DND-41 (cell line): ENCODE results near the gene XPR1.
"Not testable (repeated sequence)": the region's sequence is repeated elsewhere in the genome, so short reads cannot be mapped to it uniquely, and the experiment has no call there.

Source experiments
- ATAC-seq: fragments of 200-7000 bp; cut with Tn5 transposase; 3 replicates; pipeline ENCODE4 v1.9.1; 2021; ENCODE audit warnings: low read depth; ENCODE audit not compliant: insufficient read depth
- DNase-seq: peaks from one replicate; pipeline ENCODE4 v3.0.0-alpha.2; 2020
- H2AFZ ChIP-seq: 2 replicates; pipeline ENCODE4 v1.6.0; 2012; ENCODE audit warnings: low read depth, low read length
- H3K27ac ChIP-seq: 2 replicates; pipeline ENCODE4 v1.5.1; 2012; ENCODE audit warnings: low read length, inconsistent platforms
- H3K27me3 ChIP-seq: fragments of 200-600 bp; sonication (generic); 2 replicates; pipeline ENCODE4 v1.6.0; 2012; ENCODE audit warnings: low read length, mild to moderate bottlenecking, inconsistent platforms; ENCODE audit not compliant: insufficient read depth, poor library complexity
- H3K36me3 ChIP-seq: 2 replicates; pipeline ENCODE4 v1.5.1; 2012; ENCODE audit warnings: low read length, inconsistent platforms; ENCODE audit not compliant: insufficient read depth
- H3K4me1 ChIP-seq: 2 replicates; pipeline ENCODE4 v1.5.1; 2012; ENCODE audit warnings: mild to moderate bottlenecking, low read length; ENCODE audit not compliant: insufficient read depth
- H3K4me2 ChIP-seq: 2 replicates; pipeline ENCODE4 v1.6.0; 2012; ENCODE audit warnings: mild to moderate bottlenecking, moderate library complexity, low read length, inconsistent platforms; ENCODE audit not compliant: insufficient read depth
- H3K4me3 ChIP-seq, 2 experiments: fragments of 200-600 bp in 1 of 2; shearing (Covaris generic) in 1 of 2; 2 replicates each; pipeline ENCODE4 v1.5.1; 2012 to 2016; ENCODE audit warnings: inconsistent platforms in 2 of 2, low read length in 2 of 2, mild to moderate bottlenecking in 2 of 2, low read depth in 1 of 2, moderate library complexity in 1 of 2
- H3K79me2 ChIP-seq: 2 replicates; pipeline ENCODE4 v1.6.0; 2012; ENCODE audit warnings: low read length, inconsistent platforms; ENCODE audit not compliant: insufficient read depth
- H3K9ac ChIP-seq: 2 replicates; pipeline ENCODE4 v1.6.0; 2012; ENCODE audit warnings: low read depth, mild to moderate bottlenecking, inconsistent platforms, low read length, moderate library complexity
- H3K9me3 ChIP-seq: 2 replicates; pipeline ENCODE4 v1.5.1; 2012; ENCODE audit warnings: low read length, moderate library complexity, mild to moderate bottlenecking, inconsistent platforms; ENCODE audit not compliant: insufficient read depth, severe bottlenecking
- H4K20me1 ChIP-seq: 2 replicates; pipeline ENCODE4 v1.6.0; 2012; ENCODE audit warnings: low read length; ENCODE audit not compliant: insufficient read depth
- EZH2 ChIP-seq: IDR thresholded peaks from 3 replicates; pipeline ENCODE4 v1.6.1; 2012; ENCODE audit warnings: borderline replicate concordance, low read depth, mild to moderate bottlenecking, moderate library complexity, low read length, inconsistent platforms; ENCODE audit not compliant: severe bottlenecking
- TF ChIP-seq, protein P1 (sequence below): IDR thresholded peaks from 2 replicates; pipeline ENCODE4 v1.5.1; 2012; ENCODE audit warnings: borderline replicate concordance, low read length, moderate library complexity, mild to moderate bottlenecking; ENCODE audit not compliant: poor library complexity, severe bottlenecking; ENCODE audit errors: extremely low read depth

XPR1 gene

DNA sequence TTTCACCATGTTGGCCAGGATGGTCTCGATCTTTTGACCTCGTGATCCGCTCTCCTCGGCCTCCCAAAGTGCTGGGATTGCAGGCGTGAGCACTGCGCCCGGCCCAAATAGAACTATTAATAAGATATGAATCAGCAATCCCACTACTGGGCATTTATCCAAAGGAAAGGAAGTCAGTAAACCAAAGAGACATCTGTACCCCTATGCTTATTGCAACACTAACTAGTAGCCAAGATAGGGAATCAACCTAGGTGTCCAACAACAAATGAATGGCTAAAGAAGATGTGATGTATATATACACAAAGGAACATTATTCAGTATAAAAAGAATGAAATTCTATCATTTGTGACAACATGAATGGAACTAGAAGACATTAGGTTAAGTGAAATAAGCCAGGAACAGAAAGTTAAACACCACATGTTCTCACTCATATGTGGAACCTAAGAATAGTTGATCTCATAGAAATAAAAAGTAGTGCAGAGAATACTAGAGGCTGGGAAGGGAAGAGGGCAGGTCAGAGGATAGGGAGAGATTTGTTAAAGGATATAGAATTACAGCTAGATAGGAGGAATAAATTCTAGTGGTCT is 48.8 kb downstream of the XPR1 start:
- Histone ChIP-seq H2AFZ (no peak overlapping the region), H3K36me3 (peaks cover 2% of the 10 kb centered on the region; the same call in 1 of the 2 replicates), H3K27ac (no peak overlapping the region), H3K79me2 (peaks cover 6% of the 10 kb centered on the region; the same call in 1 of the 2 replicates), H3K27me3 (no peaks in the 10 kb centered on the region), H3K9me3 (no peaks in the 10 kb centered on the region), H4K20me1 (no peaks in the 10 kb centered on the region), H3K4me2 (no peak overlapping the region), H3K9ac (no peak overlapping the region), H3K4me3 (no peak overlapping the region), H3K4me1 (no peaks in the 10 kb centered on the region)
- ATAC-seq, result no peak
- TF ChIP-seq, protein P1, sequence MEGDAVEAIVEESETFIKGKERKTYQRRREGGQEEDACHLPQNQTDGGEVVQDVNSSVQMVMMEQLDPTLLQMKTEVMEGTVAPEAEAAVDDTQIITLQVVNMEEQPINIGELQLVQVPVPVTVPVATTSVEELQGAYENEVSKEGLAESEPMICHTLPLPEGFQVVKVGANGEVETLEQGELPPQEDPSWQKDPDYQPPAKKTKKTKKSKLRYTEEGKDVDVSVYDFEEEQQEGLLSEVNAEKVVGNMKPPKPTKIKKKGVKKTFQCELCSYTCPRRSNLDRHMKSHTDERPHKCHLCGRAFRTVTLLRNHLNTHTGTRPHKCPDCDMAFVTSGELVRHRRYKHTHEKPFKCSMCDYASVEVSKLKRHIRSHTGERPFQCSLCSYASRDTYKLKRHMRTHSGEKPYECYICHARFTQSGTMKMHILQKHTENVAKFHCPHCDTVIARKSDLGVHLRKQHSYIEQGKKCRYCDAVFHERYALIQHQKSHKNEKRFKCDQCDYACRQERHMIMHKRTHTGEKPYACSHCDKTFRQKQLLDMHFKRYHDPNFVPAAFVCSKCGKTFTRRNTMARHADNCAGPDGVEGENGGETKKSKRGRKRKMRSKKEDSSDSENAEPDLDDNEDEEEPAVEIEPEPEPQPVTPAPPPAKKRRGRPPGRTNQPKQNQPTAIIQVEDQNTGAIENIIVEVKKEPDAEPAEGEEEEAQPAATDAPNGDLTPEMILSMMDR, result no peak
- no peak for TF ChIP-seq EZH2
- no peak for DNase-seq

DNA sequence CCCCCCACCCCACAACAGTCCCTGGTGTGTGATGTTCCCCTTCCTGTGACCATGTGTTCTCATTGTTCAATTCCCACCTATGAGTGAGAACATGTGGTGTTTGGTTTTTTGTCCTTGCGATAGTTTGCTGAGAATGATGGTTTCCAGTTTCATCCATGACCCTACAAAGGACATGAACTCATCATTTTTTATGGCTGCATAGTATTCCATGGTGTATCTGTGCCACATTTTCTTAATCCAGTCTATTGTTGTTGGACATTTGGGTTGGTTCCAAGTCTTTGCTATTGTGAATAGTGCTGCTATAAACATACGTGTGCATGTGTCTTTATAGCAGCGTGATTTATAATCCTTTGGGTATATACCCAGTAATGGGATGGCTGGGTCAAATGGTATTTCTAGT is 51.3 kb downstream of the XPR1 start:
- ATAC-seq, DNase-seq, H3K27ac ChIP-seq, H3K4me2 ChIP-seq, H4K20me1 ChIP-seq, H2AFZ ChIP-seq, H3K36me3 ChIP-seq, H3K4me1 ChIP-seq, H3K79me2 ChIP-seq, H3K9ac ChIP-seq, H3K9me3 ChIP-seq, H3K27me3 ChIP-seq, H3K4me3 ChIP-seq: not testable (repeated sequence)

DNA sequence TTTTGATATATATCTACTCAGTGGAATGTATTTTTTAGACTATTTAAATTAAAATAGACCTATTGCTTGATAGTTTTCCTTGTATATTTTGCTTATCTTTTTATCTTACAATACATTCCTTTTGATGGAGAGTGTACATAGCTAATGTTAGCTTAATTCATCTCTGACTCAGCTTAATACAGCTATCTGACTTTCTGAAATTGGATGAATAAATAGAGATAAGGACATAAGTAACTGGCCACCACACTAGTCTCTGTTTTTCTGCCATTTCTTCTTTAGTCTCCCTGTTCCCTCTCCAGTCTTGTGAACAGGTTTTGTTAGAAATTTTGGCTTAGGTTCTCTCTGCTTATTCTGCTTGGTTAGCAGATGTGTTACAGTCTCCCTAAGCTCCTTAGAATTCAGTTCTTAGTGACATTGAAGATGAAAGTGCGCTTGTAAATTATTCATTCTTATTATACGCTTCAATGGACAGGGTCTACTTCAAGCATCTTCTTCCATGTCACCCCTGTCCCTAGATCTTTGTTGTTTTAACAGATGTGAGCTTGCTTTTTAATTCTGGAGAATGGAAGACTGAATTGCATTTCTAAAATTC is 59.6 kb downstream of the XPR1 start:
- Histone ChIP-seq H4K20me1 (no peaks in the 10 kb centered on the region), H3K9me3 (peaks cover 2% of the 10 kb centered on the region), H3K4me3 (no peak overlapping the region), H3K27me3 (no peaks in the 10 kb centered on the region), H3K79me2 (peaks cover 2% of the 10 kb centered on the region; the same call in 1 of the 2 replicates), H2AFZ (no peak overlapping the region), H3K9ac (no peak overlapping the region), H3K36me3 (no peaks in the 10 kb centered on the region), H3K4me2 (no peak overlapping the region), H3K4me1 (no peaks in the 10 kb centered on the region), H3K27ac (no peak overlapping the region)
- no peak for TF ChIP-seq EZH2
- TF ChIP-seq, protein P1, result no peak
- ATAC-seq (no peak), DNase-seq (no peak)

DNA sequence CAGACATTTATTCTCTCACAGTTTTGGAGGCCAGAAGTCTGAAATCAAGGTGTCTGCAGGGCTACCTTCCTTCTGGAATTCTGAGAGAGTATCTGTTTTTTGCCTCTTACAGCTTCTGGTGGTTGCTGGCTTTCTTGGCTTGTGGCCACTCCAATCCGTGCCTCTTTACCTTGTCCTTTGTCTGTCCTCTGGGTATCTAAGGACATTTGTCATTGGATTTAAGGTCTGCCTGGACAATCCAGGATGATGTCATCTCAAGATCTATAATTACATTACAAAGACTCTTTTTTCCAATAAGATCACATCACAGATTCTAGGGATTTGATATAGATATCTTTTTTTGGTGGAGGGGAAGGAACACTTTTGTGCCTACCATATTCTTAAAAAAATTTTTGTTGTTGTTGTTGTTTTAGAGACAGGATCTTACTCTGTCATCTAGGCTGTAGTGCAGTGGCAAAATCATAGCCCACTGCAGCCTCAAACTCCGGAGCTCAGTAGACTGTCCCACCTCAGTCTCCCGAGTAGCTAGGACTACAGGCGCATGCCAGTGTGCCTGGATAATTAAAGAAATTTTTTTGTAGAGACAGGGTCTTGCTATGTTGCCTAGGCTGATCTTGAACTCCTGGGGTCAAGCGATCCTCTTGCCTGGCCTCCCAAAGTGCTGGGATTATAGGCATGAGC is 61.9 kb downstream of the XPR1 start:
- no peaks in the 10 kb centered on the region for H3K27me3 ChIP-seq
- peaks cover 7% of the 10 kb centered on the region; the same call in 1 of the 2 replicates for H3K79me2 ChIP-seq
- no peaks in the 10 kb centered on the region for H3K36me3 ChIP-seq
- no peaks in the 10 kb centered on the region for H3K4me1 ChIP-seq
- H4K20me1 ChIP-seq, result no peaks in the 10 kb centered on the region
- no peak overlapping the region for H3K9ac ChIP-seq
- H3K4me3 ChIP-seq, result no peak overlapping the region
- H3K9me3 ChIP-seq, result peaks cover 9% of the 10 kb centered on the region
- TF ChIP-seq, protein P1, result no peak
- no peak for TF ChIP-seq EZH2
- no peak overlapping the region for H3K4me2 ChIP-seq
- no peak overlapping the region for H2AFZ ChIP-seq
- DNase-seq, result no peak
- no peak overlapping the region for H3K27ac ChIP-seq
- ATAC-seq, result no peak
